Stimulated activated naive CD8-positive, alpha-beta T cell treated with anti-CD3 and anti-CD28 coated beads, Interleukin-15, Interleukin-2, amounts not matched to agents 100 U/mL and 50 U/mL, for 24 hours (primary cell): ENCODE measurements around the gene ACVR1B.

Source experiments
- ATAC-seq: fragments of 150-1000 bp; cut with Tn5 transposase; one replicate; pipeline ENCODE4 v1.10.0; 2021
- DNase-seq: peaks from one replicate; pipeline ENCODE4 v3.0.0; 2021

The ACVR1B gene

DNA sequence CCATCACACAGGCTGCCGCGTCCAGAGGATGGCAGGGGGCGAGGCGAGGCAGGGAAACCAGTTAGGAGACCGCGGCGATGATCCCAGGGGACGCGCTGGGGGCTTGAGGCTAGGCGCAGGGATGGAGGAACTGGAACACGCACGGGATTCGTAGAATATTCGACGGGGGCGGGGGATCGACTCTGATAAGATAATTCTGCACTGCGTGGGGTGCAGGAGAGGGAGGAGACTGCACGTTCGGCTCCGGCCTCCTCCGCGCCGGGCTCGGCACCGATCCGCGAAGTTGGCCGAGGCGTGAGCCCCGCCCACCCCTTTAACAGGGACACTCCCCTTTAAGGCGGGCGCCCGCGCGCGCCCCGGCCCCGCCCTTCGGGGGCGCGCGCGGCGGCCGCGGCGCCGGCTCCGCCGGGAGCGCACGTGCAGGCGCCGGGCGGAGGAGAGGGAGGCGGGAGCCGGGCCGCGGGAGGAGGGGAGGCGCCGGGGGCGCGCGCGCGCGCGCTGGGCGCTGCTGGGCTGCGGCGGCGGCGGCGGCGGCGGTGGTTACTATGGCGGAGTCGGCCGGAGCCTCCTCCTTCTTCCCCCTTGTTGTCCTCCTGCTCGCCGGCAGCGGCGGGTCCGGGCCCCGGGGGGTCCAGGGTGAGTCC lies at the start of gene ACVR1B:
Gene ACVR1B (plus strand): TSS at position 501 of the 644 bp plus-strand sequence. CDS start 45 bp downstream, at position 546.
- ATAC-seq (peak; percentile 97), DNase-seq (peak; percentile 90)

DNA sequence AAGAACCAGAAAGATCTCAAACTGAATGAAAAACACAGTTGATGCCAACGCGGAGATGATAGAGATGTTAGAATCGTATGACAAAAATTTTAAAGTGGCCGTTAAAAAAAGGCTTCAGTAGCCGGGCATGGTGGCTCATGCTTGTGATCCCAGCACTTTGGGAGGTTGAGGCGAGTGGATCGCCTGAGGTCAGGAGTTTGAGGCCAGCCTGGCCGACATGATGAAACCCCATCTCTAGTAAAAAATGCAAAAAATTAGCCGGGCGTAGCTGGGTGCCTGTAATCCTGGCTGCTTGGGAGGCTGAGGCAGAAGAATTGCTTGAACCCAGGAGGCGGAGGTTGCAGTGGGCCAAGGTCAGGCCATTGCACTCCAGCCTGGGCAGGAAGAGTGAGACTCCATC lies 49.6 kb upstream of the ACVR1B start:
- DNase-seq: no peak

DNA sequence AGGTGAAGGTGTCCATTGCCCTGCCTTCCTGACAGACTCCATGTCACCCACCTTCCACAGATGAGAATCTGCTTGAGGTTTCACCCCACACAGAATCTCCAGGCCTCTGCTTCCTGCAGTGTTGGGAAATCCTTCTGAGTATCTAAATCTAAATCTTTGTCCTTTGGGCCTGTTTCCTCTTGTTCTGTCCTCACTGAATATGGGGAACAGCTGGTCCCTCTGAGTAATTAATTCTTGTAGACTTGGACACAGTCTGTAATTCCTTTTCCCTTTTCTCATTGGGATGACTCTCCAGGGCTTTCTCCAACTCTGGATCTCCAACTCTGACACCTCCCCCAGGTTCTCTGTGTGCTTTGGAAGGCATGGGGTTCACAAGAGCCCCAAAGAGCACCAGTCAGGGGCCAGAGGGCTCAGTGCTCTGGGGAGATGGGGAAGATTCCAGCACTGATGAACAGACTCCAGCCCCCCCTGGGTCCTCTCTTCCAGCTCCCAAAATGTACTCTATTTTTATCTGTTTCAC lies 46.5 kb upstream of the ACVR1B start:
- no peak for ATAC-seq
- no peak for DNase-seq

More for the DNA sequence above, 49.6 kb upstream of the ACVR1B start:
- no peak for ATAC-seq

DNA sequence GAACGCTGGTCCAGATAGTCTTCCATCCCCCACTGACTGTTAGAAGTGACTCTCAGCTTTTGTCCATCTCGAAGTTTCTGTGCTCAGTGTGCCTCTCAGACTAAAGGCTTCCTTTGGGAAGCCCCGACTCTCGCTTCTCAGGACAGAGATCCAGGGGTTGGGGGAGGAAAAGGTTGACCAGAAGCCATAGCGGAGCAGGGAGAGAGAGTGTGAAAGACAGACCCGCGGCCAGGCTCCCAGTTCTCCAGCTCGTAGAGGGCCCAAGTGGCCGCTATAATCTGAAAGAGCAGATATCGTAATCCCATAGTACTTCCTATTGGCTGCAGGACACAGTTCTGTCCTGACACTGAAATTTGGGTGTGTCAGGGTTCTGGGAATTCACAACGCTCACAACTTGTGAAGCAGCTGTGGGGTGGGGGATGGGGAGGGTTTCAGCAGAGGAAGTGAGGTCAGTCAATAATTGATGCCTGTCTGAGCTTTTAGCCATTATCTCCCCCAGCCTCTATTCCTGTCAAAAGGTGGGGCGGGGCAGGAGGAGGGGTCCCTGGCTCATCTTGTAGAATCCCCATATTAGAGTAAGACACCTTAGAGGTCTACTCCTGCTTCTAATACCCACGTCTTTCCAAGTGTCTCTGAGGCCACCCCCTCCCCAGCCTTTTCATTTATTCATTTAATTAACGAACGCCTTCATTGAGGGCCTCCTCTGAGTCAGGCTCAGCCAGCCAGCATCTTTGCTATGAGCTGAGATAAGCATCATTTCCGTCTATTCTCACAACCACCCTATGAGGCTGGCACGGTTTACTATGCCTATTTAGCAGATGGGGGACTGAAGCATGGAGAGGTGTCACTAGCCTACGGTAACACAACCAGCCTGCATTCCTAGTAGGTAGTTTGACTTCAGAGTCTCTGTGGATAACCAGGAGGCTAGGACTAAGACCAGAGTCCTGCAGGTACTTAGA lies 45.7 kb upstream of the ACVR1B start:
- ATAC-seq (no peak), DNase-seq (no peak)

DNA sequence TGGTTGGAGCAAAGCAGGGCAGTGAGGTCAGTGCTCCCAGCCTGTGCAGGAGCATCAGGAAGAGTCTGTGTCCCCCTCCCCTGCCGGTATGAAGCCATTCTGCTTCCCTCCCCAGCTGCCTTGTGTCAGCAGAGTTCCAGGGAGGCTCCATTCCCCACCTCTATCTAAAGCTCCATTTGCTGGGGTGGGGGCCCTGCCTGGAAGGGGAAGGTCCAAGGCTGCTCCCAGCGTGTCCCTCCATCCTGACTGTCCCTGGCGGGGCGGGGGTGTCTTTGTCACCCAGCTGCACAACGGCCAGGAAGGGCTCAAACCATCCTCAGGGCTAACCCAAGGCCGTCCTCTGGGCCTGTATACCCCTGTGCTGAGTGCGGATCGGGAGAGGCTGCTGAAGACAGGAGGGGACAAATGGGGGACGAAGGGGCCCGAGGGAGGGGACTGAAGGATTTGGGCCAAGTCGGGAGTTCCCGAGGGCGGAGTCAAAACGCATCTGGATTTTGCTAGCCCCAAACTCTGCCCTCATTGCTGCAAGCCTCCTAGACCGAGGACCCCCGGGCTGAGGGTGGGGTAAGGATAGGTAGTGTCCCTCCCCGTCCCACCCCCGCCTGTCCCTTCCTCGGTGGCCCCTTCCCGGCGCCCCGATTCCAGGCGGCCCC lies 44.9 kb upstream of the ACVR1B start:
- DNase-seq: no peak
- no peak for ATAC-seq

DNA sequence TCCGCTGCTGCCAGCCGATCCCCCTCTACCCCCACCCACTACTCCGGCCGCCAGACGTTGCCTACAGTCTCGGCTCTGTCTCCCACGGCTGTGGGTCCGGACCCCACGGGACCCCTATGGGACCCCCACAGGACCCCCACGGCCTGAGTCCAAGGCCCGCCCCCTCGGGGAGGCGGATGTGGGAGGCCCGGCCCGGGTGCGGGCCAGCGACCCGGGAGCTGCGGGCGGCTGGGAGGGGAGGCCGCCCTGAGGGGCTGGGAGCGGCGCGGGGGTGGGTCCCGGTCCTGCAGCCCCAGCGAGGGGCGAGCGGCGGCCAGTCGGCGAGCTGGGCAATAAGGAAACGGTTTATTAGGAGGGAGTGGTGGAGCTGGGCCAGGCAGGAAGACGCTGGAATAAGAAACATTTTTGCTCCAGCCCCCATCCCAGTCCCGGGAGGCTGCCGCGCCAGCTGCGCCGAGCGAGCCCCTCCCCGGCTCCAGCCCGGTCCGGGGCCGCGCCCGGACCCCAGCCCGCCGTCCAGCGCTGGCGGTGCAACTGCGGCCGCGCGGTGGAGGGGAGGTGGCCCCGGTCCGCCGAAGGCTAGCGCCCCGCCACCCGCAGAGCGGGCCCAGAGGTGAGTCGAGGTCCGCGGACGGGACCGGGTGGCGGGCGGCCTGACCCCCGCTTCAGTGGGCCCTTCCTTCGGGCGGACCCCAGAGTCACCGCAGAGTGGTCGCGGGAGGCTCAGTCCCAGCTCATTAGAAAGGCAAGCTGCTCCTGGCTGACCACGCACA lies 44.2 kb upstream of the ACVR1B start, which contains the start of gene ACVRL1:
Gene ACVRL1 (plus strand): TSS at position 422 of the 773 bp plus-strand sequence. CDS start 4,971 bp downstream, outside the sequence.
- no peak for ATAC-seq

DNA sequence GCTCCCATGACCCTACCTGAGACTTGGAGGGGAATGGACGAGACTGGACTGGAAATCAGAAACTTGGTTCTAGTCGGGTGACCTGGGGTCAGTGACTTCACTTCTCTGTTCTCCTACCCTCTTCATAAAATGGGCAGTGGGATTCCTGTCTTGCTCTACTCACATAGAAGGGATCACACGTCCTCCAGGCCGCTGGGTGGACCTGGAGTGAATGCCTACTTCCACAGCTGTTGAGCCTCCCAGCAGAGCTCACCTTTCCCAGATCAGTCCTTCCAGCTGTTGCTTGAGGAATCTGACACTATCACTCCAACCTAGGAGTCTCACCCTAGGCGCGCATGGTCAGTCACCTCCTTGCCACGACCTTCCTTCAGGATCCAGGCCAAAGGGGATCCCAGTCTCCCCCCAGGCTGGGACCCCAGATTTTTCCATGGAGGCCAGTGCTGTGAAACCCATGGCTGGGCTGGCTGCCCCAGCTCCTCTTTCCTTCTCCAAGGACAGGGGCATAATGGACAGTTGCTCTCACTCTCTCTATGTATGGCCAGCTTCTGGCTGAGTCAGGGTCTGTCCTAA lies 43.6 kb upstream of the ACVR1B start:
- ATAC-seq (no peak), DNase-seq (no peak)

More for the DNA sequence above, 44.2 kb upstream of the ACVR1B start, which contains the start of gene ACVRL1:
- DNase-seq: no peak

DNA sequence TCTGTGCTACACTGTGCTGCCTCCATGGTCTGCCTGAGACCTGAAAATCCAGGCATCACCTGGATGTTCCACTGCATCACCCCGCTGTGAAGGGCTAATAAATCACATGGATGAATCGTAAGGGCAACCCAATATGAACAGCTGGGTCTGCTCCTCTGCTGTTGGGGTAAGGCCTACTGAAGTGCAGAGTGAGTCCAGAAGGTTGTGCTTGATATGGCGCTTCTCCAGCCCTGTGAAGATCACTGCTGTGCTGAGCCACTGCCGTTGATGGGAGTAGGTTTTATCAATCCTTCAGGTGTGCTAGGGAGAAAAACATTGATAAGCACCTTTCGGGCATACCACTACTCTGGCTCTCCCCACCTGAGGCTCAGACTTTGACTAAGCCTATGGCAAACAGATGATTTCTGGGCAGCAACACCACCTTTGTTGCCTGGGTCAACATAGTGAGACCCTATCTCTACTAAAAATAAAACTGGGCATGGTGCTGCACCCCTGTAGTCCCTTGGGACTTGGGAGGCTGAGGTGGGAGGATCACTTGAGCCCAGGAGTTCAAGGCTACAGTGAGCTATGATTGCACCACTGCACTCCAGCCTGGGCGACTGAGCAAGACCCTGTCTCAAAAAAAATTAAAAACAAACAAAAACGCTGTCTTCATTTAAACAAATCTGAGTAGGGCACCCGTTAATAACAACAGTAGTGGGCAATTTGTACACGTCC lies 42.5 kb upstream of the ACVR1B start:
- DNase-seq (no peak), ATAC-seq (no peak)

DNA sequence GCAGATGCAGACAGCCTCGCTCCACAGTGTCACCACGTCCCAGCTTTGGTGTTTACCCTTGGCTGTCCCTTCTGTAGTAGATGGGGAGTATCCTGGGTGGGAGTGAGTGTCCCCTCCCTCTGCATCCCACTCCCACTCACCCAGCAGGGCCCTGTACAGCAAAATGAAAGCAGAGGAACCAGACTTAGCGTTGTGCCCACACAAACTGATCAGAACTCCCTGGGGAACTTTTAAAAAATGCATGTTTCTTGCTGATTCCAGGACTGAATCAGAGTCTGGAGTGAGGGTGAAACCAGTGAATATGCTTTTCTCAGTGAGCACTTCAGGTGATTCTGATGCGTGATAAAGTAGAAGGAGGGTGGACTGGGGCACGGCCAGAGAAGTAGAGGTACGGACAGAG lies 41.3 kb upstream of the ACVR1B start:
- ATAC-seq (no peak), DNase-seq (no peak)

DNA sequence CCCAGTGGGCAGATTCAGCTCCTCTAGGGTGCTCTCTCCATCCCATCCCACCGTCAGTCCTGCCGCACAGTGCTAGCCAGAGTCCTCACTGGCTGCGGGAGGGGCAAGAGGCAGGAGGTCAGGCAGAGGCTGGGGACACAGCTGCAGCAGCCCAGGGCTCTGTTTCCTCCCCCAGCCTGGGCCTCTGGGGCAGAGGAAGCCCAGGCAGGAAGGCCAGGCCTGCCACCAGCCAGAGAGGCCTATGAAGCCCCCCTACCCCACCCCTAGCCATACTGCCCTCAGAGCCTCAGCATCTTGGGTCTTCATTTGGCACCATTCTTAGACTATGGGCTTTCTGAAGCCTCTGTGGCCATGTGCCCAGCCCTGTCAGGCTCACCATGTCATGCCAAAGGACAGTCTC lies 40.8 kb upstream of the ACVR1B start:
- DNase-seq (no peak), ATAC-seq (no peak)

DNA sequence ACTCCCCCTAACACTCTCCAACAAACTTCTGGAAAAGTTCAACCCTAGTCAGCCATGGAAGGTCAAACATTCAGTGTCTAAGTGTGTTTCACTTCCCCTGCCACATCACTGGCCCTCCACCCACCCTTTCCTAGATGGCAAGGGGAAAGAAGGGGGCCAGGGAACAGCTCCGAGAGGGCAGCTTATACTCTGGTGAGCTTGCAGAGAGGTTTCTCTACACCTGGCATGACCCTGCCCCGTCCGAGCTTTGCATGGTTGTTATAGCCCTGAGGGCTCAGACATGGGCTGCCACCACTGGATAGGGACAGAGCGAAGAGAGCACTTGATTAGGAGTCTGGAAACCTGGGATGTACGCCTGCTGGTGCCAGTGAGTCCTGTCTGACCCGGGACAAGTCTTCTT lies 40.2 kb upstream of the ACVR1B start:
- no peak for DNase-seq
- no peak for ATAC-seq

DNA sequence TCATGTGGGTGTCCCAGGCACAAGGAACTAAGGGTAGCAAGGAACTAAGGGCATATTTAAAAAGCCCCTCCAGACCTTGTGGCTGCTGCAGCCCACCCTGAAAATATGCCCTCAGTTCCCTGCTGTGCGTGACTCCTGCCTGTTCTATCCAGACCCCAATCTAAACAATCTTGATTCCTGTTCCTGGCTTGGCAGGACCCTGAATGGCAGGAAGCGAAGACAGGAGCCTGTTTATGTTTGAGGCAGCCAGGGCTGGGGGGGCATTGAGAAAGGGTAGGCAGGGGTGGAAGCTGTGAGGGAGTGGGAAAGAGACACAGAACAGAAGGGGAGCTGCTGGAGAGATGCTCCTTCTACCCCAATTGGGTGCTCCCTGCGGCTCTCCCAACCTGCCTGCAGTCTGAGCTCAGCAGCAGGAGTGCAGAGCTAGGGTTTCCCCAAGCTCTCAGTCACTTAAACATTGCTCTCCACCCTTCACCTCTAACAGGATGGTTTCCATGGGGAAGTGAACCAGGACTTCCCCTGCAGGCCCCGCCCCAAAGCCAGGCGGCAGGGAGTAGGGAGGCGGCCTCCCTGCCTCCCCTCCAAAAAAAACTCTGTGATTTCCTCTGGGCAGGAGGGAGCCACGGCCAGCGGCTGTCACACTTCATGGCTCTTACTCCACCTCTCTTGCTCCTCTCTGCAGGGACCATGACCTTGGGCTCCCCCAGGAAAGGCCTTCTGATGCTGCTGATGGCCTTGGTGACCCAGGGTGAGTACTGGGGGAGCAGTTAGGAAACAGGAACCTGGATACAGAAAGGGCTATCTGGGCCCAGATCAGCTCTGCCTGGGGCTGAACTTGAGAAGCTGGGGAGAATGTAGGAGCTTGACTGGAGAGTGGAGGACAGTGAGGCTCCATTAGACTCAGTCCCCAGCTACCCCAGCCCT lies 39.4 kb upstream of the ACVR1B start:
- ATAC-seq: no peak
- no peak for DNase-seq

DNA sequence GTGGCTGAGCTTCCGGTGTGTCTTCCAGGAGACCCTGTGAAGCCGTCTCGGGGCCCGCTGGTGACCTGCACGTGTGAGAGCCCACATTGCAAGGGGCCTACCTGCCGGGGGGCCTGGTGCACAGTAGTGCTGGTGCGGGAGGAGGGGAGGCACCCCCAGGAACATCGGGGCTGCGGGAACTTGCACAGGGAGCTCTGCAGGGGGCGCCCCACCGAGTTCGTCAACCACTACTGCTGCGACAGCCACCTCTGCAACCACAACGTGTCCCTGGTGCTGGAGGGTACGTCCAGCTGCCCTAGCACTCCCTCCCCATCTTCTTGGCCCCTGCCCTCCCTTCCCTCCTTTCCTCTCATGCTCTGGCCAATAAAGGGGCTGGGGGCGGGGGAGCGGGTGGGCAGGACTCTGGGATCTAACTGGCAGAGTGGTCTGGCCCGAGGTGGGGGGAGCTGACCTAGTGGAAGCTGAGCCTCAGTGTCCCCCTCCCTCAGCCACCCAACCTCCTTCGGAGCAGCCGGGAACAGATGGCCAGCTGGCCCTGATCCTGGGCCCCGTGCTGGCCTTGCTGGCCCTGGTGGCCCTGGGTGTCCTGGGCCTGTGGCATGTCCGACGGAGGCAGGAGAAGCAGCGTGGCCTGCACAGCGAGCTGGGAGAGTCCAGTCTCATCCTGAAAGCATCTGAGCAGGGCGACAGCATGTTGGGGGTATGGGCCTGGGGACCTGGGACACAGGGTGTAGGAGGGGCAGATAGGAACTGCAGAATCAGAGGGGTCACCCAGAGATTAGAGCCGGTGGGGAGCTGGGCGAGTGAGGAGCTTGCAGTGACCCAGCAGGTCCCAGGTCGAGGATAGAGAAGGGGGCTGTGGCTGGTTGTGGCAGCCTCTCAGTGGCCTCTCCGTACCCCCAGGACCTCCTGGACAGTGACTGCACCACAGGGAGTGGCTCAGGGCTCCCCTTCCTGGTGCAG lies 38.1 kb upstream of the ACVR1B start:
- ATAC-seq (no peak), DNase-seq (no peak)

DNA sequence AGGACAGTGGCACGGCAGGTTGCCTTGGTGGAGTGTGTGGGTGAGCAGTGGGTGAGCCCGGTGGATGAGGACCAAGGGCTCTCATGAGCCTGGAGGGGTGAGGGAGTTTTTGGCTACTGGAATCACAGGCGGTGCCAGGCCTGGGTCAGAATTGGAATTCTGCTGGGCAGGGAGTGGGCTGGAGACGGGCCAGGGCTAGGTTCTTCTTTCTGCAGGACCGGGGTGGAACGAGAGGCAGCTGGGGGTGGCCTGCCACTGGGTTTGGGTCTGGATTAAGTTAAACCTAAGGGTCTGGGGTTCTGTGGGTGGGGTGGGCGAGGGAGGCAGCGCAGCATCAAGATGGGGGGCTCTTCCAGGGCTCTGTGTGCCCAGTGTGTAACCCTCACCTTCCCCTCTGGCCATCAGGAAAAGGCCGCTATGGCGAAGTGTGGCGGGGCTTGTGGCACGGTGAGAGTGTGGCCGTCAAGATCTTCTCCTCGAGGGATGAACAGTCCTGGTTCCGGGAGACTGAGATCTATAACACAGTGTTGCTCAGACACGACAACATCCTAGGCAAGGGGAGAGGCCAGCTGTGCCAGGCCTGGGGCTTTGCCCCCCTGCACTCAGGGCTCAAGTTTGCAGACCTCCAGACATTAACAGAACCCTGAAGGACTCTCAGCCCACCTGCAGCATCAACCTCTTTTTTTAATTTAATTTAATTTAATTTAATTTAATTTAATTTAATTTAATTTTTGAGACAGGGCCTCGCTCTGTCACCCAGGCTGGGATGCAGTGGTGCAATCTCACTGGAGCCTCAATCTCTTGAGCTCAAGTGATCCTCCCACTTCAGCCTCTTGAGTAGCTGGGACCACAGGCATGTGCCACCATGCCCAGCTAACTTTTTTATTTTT lies 37.2 kb upstream of the ACVR1B start:
- DNase-seq (no peak), ATAC-seq (no peak)

DNA sequence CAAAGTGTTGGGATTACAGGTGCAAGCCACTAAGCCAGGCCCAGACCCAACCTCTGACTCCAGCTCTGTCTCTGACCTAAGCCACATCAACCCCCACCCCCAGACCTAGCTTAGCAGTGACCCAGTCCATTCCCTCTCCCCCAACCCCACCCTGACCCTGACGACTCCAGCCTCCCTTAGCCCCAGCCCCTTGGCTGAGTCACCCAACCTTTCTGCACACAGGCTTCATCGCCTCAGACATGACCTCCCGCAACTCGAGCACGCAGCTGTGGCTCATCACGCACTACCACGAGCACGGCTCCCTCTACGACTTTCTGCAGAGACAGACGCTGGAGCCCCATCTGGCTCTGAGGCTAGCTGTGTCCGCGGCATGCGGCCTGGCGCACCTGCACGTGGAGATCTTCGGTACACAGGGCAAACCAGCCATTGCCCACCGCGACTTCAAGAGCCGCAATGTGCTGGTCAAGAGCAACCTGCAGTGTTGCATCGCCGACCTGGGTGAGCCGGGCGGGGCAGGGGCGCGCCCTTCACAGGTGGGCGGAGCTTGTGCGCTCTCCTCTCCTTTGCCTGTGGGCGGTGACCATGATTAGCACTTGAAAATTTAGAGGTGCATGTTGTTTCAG lies 36.4 kb upstream of the ACVR1B start:
- ATAC-seq: no peak
- no peak for DNase-seq

DNA sequence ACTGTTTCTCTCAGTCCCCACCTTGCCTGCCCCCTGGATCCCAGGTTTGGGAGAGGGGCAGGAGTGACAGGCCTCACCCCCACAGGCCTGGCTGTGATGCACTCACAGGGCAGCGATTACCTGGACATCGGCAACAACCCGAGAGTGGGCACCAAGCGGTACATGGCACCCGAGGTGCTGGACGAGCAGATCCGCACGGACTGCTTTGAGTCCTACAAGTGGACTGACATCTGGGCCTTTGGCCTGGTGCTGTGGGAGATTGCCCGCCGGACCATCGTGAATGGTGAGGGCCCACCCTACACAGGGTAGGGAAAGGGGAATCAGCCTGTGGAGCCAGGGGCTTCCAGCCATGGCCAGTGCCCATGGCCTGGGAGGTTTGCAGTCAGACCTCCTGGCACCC lies 35.5 kb upstream of the ACVR1B start:
- DNase-seq (no peak), ATAC-seq (no peak)
